ENCODE measurements around the gene SPON2.

SPON2 gene

DNA sequence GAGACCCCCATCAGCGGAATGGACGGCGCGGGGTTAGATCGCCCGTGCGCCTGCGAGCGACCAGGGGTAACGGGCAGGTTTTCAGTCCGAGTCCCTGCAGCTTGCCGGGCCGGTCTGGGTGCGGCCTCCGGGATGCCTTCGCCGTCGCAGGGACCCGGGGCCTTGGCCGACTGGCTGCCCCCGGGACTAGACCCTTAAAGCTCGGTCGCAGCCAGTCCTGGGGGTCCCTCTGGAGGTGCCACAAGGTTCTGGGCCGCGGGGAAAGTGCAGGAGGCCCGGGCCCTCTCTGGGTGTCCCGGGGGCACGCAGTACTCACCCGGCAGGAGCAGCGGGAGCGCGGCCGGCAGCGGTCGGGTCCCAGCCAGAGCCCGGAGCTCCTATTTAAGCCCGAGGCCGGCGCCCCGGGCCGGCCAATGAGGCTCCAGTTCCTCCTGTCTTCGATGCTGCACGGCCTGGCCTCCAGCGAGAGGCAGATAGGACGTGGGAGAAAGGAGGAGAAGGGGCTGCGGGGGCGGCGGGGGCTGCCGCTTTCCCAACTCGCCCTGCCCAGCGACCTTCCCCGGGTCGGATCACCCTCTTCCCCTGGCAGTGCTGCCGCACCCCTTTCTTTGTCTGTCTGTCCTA lies at the start of gene SPON2:
TSS of gene SPON2 (minus strand) at position 356 of the 624 bp plus-strand sequence.
- DNase-seq (ENCODE audit: low read depth): no peak
- TF ChIP-seq, protein P1, sequence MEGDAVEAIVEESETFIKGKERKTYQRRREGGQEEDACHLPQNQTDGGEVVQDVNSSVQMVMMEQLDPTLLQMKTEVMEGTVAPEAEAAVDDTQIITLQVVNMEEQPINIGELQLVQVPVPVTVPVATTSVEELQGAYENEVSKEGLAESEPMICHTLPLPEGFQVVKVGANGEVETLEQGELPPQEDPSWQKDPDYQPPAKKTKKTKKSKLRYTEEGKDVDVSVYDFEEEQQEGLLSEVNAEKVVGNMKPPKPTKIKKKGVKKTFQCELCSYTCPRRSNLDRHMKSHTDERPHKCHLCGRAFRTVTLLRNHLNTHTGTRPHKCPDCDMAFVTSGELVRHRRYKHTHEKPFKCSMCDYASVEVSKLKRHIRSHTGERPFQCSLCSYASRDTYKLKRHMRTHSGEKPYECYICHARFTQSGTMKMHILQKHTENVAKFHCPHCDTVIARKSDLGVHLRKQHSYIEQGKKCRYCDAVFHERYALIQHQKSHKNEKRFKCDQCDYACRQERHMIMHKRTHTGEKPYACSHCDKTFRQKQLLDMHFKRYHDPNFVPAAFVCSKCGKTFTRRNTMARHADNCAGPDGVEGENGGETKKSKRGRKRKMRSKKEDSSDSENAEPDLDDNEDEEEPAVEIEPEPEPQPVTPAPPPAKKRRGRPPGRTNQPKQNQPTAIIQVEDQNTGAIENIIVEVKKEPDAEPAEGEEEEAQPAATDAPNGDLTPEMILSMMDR (IDR thresholded peaks at IDR 0.05; ENCODE audit: control insufficient read depth, extremely low read depth, insufficient read depth): no peak
- peak within 1 kb of the TSS; percentile 57 for H3K4me3 ChIP-seq (ENCODE audit: low read depth, low read length)

DNA sequence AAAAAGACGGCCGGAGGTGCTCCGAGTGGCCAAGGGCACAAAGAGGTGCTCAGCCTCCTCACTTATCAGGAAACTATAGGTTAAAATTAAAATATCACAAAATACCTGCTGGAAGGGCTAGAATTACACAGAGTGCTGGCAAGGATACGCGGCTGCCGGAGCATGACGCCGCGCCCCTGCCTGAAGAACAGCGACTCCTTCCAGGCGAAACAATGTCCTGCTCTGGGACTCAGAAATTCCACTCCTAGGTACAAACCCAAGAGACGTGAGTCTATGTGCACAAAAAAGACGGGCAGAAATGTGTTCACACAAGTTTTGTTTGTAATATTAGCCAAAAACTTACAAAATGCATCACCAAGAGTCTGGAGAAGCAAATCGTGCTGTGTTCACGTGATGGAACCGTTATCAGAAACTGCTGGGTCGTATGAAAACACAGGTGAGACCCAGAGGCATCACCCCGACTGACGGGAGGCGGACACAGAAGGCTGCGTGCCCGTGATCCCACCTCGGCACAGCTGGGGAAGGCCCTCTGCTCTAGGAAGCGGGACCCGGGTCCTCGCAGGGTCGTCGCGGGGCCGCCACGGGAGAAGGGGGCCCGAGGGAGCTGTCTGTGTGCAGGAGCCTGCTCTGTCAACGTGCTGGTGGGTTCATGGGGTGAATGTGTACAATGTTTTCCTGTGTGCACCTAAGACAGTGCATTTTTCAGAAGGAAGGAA lies 48.9 kb upstream of the SPON2 start:
- no peak for DNase-seq (ENCODE audit: low read depth)
- TF ChIP-seq, protein P1 (IDR thresholded peaks at IDR 0.05; ENCODE audit: control insufficient read depth, extremely low read depth, insufficient read depth): no peak
- no peak overlapping the region for H3K4me3 ChIP-seq (ENCODE audit: low read depth, low read length)

DNA sequence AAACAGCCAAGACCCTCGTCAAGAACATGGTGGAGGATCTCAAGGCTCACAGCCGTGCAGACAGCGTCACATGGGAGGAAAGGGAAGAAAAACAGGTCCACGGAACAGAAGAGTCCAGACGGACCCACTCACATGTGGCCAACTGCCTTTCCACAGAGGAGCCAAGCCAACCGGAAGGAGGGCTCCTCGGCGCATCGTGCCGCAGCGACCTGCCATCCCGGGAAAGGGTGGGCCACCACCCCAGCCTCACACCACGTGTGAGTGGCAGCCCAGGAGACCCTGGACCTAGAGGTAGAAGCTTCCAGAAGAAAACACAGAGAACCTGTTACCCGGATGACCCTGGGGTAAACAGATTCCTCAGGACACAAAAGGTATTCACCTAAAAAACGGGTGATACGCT lies 48.2 kb upstream of the SPON2 start:
- DNase-seq (ENCODE audit: low read depth): no peak
- H3K4me3 ChIP-seq (ENCODE audit: low read depth, low read length): no peak overlapping the region
- TF ChIP-seq, protein P1 (IDR thresholded peaks at IDR 0.05; ENCODE audit: control insufficient read depth, extremely low read depth, insufficient read depth): no peak

DNA sequence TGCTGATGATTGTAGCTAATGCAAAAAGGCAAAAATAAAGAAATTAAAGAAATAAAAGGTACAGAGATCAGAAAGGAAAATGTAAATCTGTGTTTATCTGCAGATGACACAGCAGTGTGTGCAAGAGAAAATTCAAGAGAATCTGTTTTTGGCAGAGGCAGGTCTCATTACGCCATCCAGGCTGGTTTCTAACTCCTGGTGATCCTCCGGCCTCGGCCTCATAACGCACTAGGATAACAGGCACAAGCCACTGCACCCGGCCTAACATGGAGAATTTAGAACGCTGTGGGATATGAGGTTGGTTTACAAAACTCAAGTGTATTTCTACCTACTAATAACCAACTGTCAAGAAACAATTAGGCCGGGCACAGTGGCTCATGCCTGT lies 47.2 kb upstream of the SPON2 start:
- no peak overlapping the region for H3K4me3 ChIP-seq (ENCODE audit: low read depth, low read length)
- DNase-seq (ENCODE audit: low read depth): no peak
- TF ChIP-seq, protein P1 (IDR thresholded peaks at IDR 0.05; ENCODE audit: control insufficient read depth, extremely low read depth, insufficient read depth): no peak

DNA sequence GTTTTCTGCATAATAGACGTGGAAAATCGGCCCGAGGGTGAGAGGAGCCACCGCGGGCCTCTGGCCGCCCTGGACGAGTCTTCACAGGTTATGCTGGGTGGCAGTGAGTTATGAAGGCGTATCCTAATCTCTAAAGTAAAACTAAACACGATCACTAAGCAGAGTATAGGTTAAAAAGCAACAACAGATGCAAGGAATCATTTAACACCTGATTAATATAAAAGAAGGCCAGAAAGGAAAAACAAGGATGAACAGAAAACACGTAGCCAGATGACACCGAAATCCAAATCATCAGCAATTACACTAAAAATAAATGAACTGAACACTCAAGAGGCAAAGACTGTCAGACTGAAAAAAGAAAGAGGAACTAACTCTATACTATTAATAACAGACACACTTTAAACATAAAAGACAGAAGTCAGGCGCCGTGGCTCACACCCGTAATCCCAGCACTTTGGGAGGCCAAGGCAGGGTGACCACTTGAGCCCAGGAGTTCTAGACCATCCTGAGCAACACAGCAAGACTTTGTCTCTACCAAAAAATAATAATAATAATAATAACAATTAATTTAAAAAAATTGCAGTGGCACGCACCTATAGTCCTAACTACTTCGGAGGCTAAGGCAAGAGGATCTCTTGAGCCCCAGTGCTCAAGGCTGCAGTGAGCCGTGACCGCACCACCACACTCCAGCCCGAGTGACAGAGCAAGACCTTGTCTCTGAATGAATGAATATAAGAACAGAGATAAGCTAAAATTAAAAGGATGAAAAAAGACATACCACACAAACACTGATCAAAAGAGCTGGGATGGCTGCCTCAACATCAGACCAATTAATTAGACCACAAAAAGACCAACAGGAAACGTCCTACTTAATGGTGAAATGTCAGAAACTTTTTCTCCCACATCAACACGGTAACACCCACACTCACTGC lies 46.5 kb upstream of the SPON2 start:
- DNase-seq (ENCODE audit: low read depth): no peak
- TF ChIP-seq, protein P1 (IDR thresholded peaks at IDR 0.05; ENCODE audit: control insufficient read depth, extremely low read depth, insufficient read depth): no peak
- H3K4me3 ChIP-seq (ENCODE audit: low read depth, low read length): no peak overlapping the region

DNA sequence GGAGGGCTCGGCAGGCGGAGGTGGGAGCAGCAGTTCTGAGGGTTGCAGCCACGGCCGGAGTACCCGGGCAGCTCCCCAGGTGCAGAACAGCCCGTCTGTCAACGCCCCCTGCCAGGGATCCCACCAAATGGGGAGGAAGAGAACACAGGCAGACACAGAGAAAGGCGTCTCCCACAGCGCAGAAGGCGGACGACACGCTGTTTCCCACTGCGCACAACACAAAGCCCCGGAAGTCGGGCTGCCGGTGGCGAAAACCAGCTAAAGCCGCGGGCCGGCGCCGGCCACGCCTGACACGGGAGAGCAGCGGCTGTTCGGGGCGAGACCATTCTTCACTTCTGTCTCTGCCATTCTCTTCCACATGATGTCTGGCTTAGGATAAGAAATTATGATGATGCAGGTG lies 45.0 kb upstream of the SPON2 start:
- TF ChIP-seq, protein P1 (IDR thresholded peaks at IDR 0.05; ENCODE audit: control insufficient read depth, extremely low read depth, insufficient read depth): no peak
- DNase-seq (ENCODE audit: low read depth): no peak
- no peak overlapping the region for H3K4me3 ChIP-seq (ENCODE audit: low read depth, low read length)

All from LNCaP clone FGC (cell line).